ENCODE results near the gene CDC37. TPM values are rescaled to one million over a fixed set of nuclear protein-coding genes. Genes with fewer than 3 reads are reported as not detected.
"Not testable (repeated sequence)": the region's sequence is repeated elsewhere in the genome, so short reads cannot be mapped to it uniquely, and the experiment has no call there.

The CDC37 gene
- total RNA-seq, 2 donors from 2014 or later: 106 to 109 TPM

DNA sequence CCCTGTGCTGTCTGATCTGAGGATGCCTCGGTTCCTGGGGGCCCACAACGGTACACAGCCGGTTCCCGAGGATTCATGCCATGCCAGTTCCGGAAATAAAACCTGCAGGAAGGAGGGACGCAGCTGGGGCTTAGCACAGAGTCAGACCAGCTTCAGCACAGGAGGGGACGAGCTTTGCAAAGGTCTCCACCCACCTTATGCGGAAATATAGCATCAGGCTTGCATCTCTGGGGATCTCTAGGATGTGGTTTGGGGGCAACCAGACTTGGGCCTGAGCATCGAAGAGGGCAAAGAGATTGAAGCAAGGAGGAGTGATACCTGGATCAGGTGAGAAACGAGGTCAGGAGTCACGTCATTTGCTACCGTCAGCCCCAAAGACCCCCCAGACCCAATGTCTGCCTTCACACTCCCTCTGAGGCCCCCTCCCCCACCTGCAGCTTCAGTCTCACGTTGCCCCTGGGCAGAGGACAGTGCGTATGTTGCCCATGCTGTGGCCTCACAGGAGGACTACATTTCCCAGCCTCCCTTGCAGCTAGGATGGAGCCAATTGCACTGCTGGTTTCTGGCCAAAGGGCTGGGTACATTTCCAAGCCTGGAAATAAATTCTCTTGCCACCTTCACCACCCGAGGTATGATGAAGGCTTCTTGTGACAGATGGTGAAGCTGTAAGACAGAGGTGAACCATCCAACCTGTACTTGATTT is 35.1 kb downstream of the CDC37 start:
- no peak for DNase-seq (ENCODE audit: low spot score)
- intact Hi-C loops (cut with DNase I): no loop called here

DNA sequence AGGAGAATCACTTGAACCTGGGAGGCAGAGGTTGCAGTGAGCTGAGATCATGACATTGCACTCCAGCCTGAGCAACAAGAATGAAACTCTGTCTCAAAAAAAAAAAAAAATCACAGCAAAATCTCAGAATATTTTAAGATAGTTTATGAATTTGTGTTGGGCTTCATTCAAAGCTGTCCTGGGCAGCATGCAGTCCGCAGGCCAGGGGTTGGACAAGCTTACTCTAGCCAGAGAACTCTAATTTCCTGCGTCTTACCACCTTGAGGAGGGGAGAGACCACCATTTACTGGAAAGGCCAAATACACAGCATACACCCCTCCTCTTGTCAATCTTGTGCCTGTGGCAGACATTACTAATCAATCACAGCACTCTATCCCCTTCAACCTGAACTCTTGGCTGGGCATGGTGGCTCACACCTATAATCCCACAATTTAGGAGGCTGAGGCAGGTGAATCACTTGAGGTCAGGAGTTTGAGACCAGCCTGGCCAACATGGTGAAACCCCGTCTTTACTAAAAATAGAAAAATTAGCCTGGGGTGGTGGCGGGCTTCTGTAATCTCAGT is 36.3 kb downstream of the CDC37 start:
- DNase-seq (ENCODE audit: low spot score); intact Hi-C loops (cut with DNase I): not testable (repeated sequence)

DNA sequence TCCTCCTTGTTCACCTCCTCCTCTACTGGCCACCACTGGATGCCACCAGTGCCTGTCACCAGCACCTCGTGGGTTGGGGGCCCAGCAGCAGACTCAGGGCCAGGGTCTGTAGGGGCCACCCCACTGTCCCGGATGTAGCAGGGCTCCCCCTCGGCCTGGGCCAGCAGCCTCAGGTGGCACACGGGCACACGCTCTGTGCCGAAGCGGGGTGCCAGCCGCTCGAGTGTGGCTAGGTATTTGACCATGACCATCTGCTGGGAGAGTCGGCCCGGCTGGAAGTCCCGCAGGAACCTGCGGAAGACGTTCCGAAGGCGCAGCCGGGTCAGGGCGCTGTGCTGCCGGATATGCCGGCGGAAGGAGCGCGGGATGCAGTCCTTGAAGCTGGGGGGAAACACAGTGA is 37.8 kb downstream of the CDC37 start:
- intact Hi-C loops (cut with DNase I): no loop called here
- DNase-seq (ENCODE audit: low spot score): no peak

DNA sequence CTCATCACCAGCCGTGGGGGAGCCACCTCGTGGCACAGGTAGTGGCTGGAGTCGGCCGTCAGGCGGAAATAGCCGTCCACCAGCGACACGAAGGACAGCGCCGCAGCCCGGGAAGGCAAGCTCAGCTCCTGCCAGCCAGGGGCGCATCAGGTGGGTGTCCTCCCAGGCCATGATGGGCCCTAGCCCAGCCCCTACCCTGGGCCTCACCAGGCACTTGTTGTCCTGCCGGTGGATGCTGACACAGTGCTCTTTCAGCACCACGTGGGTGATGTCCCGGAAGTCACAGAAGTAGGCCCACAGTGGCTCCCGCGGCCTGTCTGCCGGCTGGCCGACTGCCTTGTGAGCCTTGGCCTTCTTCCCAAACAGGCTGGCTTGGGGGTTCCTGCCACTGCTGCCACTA is 38.7 kb downstream of the CDC37 start:
- DNase-seq (ENCODE audit: low spot score): no peak
- intact Hi-C loops (cut with DNase I): no loop called here

DNA sequence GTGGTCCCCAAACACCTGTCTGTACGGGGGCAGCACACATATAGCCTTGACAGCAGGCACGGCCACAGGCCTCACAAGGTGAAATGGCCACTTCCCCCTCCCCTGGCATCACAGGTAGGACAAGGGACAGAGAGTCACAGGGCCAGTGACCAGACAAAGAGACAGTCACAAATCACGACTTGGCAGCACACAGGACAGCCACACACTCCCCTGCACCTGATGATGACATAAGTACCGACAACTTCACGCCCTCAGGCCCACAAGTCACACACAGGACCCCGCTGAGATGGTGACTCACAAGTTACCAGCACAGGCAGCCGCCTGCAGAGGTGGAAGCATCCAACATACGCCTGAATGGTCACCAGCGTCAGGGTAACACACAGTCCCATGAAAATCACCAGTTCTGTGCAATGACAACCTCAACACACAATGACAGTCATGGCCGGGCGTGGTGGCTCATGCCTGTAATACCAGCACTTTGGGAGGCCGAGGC is 39.5 kb downstream of the CDC37 start:
- DNase-seq (ENCODE audit: low spot score): no peak
- intact Hi-C loops (cut with DNase I): no loop called here

DNA sequence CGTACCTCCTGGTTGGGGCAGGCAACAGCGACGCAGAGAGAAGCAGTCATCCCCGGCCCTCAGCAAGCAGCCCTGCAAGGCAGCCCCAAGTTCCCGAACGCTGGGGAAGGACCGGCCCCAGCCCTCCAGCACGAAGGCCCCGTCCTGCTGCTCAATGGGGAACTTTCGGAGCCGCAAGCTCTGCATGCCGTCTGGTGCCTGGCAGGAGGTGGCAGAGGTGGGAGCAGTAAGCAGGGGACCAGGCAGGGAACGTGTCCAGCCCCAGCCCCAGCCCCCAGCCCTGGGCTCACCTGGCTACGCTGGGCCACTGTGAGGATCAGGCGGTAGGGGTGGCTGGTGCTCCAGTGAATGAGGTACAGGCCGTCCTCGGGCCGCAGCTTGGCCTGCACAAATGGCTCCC is 41.1 kb downstream of the CDC37 start:
- intact Hi-C loops (cut with DNase I): no loop called here

DNA sequence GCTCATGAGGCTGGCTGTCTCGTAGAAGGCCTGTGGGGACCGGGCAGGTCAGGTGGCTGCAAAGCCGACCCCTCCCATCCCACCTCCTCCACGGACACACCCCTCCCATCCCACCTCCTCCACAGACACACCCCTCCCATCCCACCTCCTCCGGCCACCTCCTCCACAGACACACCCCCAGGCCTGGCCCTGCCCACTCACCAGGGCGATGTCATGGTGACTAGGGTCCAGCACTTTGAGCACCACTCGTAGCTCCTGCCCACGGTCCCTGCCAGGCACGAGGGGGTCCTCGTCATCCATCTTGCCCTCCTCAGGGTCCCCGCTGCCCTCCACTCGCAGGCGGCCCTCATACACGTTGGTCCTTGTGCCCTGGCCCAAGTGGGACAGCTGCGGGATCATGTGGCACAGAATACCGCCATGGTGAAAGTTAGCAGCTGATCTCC is 41.8 kb downstream of the CDC37 start:
- intact Hi-C loops (cut with DNase I): no loop called here
- no peak for DNase-seq (ENCODE audit: low spot score)

More for the DNA sequence above, 41.1 kb downstream of the CDC37 start:
- no peak for DNase-seq (ENCODE audit: low spot score)

DNA sequence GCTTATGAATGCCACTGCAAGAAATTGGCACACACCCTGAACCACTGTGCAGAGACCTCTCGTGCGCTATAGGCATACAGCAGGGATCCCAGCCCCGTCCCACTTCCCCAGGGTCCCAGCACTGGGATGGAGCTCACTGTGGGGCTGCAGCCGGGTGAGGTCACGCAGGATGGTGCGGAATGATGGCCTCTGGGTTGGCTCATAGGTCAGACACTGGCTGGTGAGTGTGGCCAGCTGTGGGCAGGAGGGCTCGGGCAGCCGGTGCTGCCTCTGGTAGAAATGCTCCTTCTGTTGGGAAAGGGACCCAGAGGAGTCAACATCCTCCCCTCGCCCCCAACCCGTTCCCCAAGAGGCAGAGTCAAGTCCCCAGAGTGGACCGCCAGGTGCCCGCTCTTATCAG is 46.9 kb downstream of the CDC37 start:
- intact Hi-C loops (cut with DNase I): no loop called here
- DNase-seq (ENCODE audit: low spot score): no peak

DNA sequence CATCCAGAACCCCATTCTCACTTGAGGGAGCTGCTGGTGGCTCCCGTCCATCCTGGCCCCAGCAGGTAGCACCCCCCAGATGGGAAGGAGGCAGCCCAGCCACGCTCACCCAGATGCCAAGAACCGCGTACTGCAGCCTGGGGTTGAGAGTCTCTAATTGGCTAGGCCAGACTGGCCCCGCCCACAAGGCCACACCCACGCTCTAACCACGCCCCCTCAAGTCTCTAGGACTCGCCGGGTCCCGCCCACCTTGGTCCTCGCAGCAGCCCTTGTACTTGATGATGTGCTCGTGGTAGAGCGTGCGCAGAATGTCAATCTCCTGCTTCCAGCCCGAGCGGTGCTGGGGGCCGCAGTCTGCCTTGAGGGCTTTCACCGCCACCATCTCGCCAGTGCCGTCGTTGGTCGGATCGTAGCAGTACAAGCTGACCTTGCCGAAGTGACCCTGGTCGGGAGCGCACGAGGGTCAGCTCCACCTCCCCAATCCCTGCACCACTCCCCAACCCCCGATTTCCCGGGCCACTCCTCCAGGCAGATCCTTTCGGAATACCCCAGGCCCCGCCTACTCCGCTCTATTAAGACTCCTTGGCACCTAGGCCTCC is 49.5 kb downstream of the CDC37 start:
- intact Hi-C loops (cut with DNase I): no loop called here
- peak; percentile 90 for DNase-seq (ENCODE audit: low spot score)

DNA sequence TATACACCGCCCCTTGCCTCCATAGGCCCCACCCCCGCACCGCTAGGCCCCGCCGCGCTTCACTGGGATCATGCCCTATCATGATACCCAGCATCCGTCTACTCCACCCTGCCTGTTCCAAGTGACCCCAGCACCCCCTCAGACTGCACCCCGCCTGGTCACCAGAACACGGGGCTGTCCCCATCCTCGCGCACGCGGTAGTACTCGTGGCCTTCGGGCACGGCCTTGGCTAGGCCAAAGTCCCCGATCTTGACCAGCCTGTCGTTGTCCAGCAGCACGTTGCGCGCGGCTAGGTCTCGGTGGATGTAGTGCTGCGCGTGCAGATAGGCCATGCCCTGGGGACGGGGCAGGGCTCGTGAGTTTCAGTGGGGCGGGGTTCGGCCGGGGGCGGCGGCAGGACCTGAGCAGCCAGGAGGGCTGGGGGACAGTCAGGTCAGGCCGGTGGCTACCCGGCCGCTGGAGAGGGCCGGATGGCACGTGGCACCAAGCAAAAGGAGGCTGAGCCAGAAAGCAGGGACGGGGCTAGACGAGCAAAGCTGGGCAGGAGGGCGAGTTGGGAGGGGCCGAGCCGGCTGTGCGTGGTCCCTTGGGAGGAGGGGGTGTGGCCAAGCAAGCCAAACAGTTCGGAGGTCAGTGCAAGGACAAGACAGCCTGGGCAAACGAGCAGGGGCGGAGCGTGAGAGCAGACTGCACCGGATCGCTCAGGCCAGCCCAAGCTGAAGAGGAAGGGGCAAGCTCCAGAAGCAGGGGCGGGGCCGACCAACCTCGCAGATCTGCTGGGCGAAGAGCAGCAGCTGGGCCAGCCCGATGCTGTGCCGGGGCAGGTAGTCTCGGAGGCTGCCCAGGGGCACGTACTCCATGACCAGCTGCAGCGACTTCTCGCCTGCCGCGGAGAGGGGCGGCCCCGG is 50.3 kb downstream of the CDC37 start:
- DNase-seq (ENCODE audit: low spot score): peak; percentile 92
- intact Hi-C loops (cut with DNase I): no loop called here

DNA sequence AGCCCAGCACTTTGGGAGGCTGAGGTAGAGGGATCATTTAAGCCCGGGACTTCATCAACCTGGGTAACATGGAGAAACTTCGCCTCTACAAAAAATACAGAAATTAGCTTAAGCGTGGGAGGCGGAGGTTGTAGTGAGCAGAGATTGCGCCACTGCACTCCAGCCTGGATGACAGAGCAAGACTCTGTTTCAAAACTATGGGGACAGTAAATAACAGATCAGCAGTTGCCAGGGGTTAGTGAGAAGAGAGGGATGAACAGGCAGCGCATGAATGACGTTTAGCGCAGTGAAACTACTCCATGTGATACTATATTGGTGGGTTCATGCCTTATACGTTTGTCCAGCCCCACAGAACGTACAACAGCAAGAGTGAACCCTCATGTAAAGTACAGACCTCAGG is 56.8 kb downstream of the CDC37 start:
- no peak for DNase-seq (ENCODE audit: low spot score)
- intact Hi-C loops (cut with DNase I): no loop called here

DNA sequence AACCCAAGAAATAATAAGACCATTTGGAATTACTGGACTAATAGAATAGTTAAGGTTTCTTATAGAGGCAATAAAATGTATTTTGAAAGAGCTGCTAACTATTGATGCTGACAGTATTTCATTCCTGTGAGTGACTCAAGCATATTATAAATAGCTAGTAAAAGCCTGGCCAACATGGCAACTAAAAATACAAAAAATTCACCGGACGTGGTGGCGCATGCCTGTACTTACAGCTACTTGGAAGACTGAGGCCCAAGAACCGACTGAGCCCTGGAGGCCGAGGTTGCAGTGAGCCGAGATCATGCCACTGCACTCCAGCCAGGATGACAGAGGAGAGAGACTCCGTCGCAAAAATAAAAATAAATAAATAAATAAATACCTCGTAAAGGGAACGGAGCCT is 58.6 kb downstream of the CDC37 start:
- intact Hi-C loops (cut with DNase I): no loop called here
- DNase-seq (ENCODE audit: low spot score): no peak

DNA sequence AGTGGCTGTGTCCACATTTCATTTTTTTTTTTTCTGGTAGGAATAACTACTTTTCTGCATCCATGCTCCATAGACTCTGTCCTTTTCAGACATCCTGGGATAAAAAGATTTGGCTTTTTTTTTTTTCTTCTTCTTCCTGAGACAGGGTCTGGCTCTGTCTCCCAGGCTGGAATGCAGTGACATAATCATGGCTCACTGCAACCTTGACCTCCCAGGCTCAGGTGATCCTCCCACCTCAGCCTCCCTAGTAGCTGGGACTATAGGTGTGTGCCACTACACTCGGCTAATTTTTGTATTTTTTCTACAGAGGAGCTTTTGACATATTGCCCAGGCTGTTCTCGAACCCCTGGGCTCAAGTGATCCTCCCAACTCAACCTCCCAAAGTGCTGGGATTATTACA is 59.8 kb downstream of the CDC37 start:
- intact Hi-C loops (cut with DNase I): no loop called here
- DNase-seq (ENCODE audit: low spot score): no peak

Small RNA genes lying within 50 kb of the gene (microRNA-seq; reads per million reads assigned to microRNA genes)
- gene MIR1181 (ENCODE audit: borderline microRNAs expressed in 2 of 2): 0 to 0.26 reads per million in 2 donors

Other genes starting within 250 kb of the CDC37 start
- gene DNMT1, start 208.6 kb downstream of the CDC37 start, total RNA-seq: 10 to 100 TPM; 43.2 to 59.2 TPM
- gene S1PR2, start 172.2 kb downstream of the CDC37 start, total RNA-seq: 10 to 100 TPM; 16.3 to 17.7 TPM
- gene MRPL4, start 151.3 kb downstream of the CDC37 start, total RNA-seq: 10 to 100 TPM; 26.2 to 28.2 TPM
- 10 to 100 TPM; 21.0 to 21.9 TPM for gene ICAM1, start 132.4 kb downstream of the CDC37 start, total RNA-seq
- gene ICAM4, start 116.6 kb downstream of the CDC37 start, total RNA-seq: under 1 TPM in 1 of 2 donors, not detected in 1; 0.57 TPM
- gene ICAM5, start 113.6 kb downstream of the CDC37 start, total RNA-seq: under 1 TPM; 0.33 to 0.83 TPM
- gene ZGLP1, start 93.7 kb downstream of the CDC37 start, total RNA-seq: 1 to 10 TPM; 1.1 to 1.2 TPM
- gene FDX2, start 87.5 kb downstream of the CDC37 start, total RNA-seq: 10 to 100 TPM; 10.2 to 11.4 TPM
- gene RAVER1, start 70.0 kb downstream of the CDC37 start, total RNA-seq: 10 to 100 TPM; 17.5 to 19.0 TPM
- 10 to 100 TPM in 1 of 2 donors, 1 to 10 TPM in 1; 7.9 to 10.6 TPM for gene ICAM3, start 63.9 kb downstream of the CDC37 start, total RNA-seq
- 10 to 100 TPM; 67.1 to 69.3 TPM for gene TYK2, start 23.0 kb downstream of the CDC37 start, total RNA-seq
- gene PDE4A, start 17.0 kb upstream of the CDC37 start, total RNA-seq: 10 to 100 TPM; 10.9 to 12.8 TPM
- gene KEAP1, start 99.8 kb upstream of the CDC37 start, total RNA-seq: 10 to 100 TPM; 37.4 to 48.1 TPM
- not detected for gene S1PR5, start 113.9 kb upstream of the CDC37 start, total RNA-seq
- 10 to 100 TPM; 14.2 to 14.8 TPM for gene ATG4D, start 140.4 kb upstream of the CDC37 start, total RNA-seq
- gene KRI1, start 162.5 kb upstream of the CDC37 start, total RNA-seq: 10 to 100 TPM; 15.1 to 16.5 TPM
- gene CDKN2D, start 165.4 kb upstream of the CDC37 start, total RNA-seq: 10 to 100 TPM in 1 of 2 donors, 1 to 10 TPM in 1; 8.1 to 15.0 TPM
- gene AP1M2, start 183.8 kb upstream of the CDC37 start, total RNA-seq: not detected
- 100 to 1,000 TPM in 1 of 2 donors, 10 to 100 TPM in 1; 72.2 to 108 TPM for gene SLC44A2, start 222.0 kb upstream of the CDC37 start, total RNA-seq

Measured in posterior vena cava (tissue), 2 donors.